ENCODE results near the gene PSG6.
A peak's percentile ranks its signal among the peaks of the same experiment; 100 is the strongest.
"Not testable (repeated sequence)": the region's sequence is repeated elsewhere in the genome, so short reads cannot be mapped to it uniquely, and the experiment has no call there.

PSG6 gene

DNA sequence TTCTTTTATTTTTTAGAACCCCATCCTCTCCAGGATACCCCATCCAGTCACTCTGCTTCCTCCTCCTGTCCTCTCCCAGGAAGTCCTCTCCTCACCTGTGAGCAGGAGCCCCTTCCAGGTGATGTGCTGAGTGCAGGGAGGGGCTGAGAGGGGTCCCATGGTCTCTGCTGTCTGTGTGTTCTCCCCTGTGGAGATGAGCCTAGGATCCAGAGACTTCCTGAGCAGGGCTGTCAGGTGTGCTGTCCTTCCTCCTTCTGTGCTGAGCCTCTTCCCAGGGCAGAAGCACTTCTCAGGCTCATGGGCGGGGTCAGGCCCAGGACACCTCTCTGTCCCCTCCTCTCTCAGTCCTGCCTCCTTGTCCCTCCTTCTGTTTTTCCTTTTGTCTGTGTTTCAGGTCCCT, at the start of gene PSG6:
Gene PSG6 (minus strand): TSS at position 261 of the 400 bp plus-strand sequence. CDS start 102 bp downstream, at position 159.
- not testable (repeated sequence) for DNase-seq (ENCODE audit: low read depth)

DNA sequence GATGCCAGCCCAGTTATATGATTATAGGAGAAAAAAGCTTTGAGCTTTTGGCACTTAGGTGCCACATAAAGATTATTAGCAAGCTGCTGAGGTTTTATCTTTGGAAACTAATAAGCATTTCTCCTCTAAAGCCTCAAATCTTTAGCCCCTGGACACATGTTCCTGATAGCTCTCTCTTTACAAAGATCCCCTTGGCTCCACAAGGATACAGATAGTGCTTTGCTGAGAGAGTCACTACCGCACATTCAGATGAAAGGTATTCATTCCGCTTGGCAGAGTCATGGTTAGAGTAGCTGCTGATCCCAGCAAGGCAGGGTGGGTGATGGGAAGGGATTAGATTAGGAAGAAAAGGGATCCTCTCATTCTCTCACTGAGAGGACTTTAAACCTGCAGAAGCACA, 47.5 kb upstream of the PSG6 start:
- DNase-seq (ENCODE audit: low read depth) = no peak

DNA sequence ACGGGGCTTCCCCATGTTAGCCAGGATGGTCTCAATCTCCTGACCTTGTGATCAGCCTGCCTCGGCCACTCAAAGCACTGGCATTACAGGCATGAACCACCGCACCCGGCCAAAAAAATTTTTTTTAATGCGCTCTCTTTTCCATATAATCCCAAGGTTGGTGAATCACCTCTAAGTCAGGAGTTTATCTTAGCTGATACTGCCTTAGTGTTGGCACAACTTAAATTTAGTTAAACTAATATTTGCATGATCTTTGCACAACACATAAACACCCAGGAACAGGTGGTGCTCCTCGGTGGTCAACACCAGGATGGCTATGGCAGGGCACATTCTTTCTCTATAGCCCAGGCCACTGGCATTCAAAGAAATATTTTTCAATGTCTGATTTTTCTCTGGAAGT, 43.4 kb upstream of the PSG6 start:
- no peak for DNase-seq (ENCODE audit: low read depth)

DNA sequence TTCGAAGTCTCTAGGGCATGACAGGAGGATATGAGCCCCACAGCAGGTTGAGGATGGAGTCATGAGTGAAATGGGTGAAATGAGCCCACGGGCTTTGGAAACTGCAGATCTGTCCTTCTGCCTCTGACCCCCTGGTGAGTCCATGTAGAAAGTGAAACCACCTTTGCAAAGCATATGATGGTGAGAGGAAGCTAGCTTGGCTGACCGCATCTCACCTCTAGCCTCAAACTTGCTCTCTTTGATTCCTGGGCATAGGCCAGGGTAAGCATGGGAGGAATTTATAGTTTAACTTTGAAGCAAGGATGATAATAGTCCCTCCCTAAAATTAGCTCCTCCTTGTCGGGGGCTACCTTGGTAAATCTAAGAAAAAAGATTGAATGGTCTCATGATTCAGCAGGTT, 34.4 kb upstream of the PSG6 start:
- DNase-seq (ENCODE audit: low read depth) = not testable (repeated sequence)

DNA sequence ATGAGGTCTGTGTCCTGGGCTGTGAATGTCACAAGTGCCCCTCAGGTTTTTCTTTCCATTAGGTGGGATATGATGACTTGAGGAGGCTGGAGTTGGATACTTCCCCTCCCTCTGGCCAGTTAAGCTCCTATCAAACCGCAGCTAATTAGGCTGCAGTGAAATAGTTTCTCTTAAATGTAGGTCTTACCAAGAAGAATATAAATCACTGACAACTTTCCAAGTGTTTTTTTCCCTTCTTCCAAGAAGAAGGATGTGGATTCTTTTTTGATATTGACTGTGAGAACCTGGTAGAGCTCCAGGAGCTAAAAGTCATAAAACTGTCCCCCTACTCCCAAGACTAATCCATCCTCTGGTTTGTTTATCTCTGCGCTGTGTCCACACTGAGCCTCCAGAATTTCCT, 33.8 kb upstream of the PSG6 start:
- not testable (repeated sequence) for DNase-seq (ENCODE audit: low read depth)

DNA sequence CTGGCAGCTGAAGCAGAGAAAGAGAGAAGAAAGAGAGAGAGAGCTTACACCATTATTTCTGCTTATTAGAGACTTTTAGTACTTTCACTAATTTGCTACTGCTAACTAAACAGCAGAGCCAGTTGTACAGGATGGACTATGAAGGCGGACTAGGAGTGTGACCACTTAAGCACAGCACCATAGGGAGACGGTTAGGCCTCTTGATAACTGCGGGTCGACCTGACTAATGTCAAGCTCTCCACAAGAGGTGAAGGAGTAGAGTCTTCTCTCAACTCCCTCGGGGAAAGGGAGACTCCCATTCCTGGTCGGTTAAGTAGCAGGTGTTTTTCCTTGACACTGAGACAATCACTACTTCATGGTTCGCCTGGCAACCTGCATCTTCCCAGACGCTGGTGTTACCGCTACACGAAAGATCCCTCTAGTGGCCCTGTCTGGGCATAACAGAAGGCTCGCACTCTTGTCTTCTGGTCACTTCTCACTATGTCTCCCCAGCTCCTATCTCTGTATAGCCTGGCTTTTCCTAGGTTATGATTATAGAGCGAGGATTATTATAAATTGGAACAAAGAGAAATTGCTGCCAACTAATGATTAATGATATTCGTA, 24.6 kb upstream of the PSG6 start:
- DNase-seq (ENCODE audit: low read depth) = no peak

DNA sequence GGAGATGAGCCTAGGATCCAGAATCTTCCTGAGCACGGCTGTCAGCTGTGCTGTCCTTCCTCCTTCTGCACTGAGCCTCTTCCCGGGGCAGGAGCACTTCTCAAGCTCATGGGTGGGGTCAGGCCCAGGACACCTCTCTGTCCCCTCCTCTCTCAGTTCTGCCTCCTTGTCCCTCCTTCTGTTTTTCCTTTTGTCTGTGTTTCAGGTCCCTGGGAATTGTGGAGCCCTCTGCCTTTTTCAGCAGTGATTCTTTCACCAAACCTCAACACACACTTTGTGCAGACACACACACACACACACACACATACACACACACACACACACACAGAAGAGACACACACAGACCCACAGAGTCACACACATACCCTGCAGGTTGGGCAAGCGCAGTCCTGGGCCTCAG, 19.4 kb upstream of the PSG6 start, which contains the start of gene PSG7:
Gene PSG7 (minus strand): TSS at position 101 of the 400 bp plus-strand sequence. CDS start 131 bp downstream, outside the sequence.
- not testable (repeated sequence) for DNase-seq (ENCODE audit: low read depth)

DNA sequence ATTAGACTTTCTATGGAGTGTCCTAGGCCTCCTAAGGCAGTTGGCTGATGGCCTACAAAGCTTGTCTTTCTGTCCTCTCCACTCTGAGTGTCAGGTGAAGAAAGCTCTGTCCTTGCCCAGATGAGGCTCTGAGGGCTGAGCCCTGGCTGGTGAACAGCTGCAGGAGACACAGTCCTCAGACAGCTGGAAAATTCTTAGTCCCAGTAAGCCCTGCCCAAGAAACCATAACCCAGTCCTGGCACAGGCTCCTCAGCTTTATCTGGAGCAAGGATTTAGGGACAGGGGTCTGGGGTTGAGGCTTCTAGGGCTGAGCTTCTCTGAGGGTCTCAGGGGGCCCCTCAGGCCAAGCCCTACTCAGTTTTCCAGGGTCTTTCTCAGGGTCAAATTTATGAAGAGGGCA, 17.0 kb upstream of the PSG6 start:
- not testable (repeated sequence) for DNase-seq (ENCODE audit: low read depth)

DNA sequence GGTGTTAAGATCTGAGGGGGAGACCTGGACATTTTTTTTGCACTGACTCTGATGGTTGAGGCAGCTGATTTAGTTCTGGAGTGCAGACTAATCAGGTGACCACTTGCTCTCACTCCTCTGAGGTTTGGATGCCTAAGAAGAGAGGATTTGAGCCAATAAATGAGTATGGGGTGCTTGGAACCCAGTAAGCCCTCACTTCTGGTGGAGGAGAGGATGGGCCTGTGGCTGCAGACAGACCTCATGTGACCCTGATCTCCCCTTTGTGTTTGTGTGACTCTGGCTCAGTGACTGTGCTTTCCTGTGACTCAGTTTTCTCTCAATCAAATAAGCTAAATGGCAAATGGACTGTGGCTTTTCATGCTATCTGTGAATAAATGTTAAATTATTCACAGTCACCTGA, 16.5 kb upstream of the PSG6 start:
- not testable (repeated sequence) for DNase-seq (ENCODE audit: low read depth)

DNA sequence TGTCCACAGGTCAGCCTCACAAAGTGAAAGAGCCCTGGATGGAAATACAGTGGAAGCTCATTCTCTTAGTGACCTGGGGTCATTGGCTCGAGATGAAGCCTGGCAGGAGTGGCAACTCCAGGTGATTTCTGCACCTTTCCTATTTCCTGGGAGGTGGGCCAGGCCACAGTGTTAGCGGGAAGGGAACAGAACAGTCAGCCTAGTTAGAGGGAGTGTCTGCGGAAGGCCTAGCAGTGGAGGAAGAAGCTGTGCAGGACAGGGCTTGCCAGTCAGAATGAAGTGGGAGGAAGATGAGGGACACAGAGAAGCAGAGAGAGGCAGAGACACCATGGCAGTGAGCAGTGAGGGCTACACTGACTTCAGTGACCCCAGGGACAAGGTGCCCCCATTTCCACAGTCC, 15.7 kb upstream of the PSG6 start:
- DNase-seq (ENCODE audit: low read depth) = not testable (repeated sequence)

DNA sequence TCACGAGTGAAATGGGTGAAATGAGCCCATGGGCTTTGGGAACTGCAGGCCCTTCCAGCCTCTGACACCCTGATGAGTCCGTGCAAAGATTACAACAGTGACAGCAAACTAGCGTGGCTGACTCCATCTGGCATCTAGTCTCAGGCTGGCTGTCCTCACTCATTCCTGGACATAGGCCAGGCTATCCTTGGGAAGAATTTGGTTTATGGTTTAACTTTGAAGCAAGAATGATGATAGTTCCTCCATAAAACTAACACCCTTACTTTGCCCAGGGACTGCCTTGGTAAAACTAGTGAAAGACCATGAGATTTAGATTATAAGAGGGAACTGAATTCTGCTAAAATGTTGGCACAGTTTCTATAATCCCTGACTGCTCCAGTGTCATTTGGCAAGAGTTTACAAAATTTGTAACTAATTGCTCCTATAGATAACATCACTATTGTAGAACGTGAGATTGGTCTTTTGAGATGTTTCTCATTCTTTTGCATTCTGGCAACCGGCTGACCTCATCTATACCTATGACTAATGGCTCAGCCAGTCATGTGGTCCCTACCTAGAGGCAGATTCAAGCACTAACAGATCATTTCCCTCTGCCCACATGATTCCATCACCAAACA, 14.9 kb upstream of the PSG6 start:
- not testable (repeated sequence) for DNase-seq (ENCODE audit: low read depth)

DNA sequence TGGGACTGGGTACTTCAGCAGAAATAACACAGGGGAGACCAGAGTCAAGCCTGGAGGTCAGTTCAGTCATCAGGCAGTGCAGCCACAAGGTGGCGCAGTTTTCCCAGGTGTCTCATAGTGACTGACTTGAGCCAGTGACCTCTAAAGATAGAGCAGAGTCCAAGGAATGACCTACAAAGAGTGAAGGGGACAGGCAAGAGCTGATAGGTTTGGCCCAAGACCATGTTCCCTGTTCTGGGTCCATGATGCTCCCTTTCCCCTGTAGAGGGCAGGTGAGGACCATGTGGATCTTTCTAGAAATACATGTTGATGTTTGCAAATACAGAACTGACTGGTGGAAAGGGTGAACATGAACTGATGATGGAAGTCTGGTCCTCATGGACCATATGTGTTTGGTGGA, 12.5 kb upstream of the PSG6 start:
- DNase-seq (ENCODE audit: low read depth) = peak; percentile 27

DNA sequence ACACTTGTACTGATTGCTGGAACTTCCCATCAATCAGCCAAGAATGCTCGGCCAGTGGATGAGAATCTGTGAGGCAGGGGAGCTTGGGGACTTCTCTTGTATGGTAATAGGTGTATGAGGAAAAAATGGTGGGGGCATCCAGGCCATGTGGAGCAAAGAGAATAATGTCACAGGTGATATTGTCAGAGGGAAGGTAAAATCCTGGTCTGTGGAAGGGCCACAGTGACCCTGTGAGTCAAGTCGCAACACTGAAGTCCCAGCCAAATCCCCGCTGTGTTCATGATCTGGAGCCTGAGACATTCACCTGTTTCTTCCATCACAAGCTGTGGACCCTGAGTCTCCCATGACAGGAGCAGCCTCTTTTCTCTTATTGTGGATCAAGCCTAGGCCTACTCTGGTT, 11.2 kb upstream of the PSG6 start:
- DNase-seq (ENCODE audit: low read depth) = no peak

DNA sequence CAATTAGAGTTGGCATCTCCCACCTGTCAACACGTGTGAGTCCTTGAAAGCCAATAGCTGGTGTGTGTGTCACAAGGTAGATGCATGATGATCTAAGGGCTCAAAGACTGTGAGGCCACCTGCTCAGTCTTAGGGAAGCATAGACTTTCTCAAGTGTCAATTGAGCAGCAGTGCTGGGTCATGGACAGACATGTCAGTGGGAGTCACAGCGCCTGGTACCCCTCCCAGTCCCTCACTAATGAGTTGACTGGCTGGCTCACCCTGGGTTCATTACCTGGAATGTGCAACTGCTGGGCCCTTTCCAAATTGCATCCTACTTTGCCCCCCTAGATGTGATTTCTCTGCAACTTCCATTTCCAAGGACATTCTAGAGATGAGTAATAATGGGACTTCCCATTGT, 9.1 kb upstream of the PSG6 start:
- DNase-seq (ENCODE audit: low read depth) = no peak

DNA sequence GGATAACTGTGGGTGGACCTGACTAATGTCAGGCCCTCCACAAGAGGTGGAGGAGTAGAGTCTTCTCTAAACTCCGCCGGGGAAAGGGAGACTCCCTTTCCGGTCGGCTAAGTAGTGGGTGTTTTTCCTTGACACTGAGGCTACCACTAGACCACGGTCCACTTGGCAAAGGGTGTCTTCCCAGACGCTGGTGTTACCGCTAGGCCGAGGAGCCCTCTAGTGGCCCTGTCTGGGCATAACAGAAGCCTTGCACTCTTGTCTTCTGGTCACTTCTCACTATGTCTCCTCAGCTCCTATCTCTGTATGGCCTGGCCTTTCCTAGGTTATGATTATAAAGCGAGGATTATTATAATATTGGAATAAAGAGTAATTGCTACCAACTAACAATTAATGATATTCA, 5.4 kb upstream of the PSG6 start:
- DNase-seq (ENCODE audit: low read depth) = peak; percentile 10

DNA sequence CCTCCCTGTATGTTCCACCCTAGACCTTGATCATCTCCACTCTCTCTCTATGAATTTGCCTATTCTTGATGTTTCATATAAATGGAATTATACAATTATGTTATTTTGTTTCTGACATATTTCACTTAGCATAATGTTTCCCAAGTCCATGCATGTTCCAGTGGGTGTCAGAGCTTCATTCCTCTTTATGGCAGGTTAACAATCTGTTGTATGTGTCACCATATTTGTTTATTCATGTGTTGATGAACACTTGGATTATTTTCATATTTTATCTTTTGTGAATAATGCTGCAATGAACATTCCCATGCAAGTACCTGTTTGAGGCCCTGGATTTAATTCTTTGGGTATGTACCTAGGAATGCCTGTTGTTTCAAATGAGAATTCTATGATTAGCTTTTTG, 3.3 kb upstream of the PSG6 start:
- not testable (repeated sequence) for DNase-seq (ENCODE audit: low read depth)

DNA sequence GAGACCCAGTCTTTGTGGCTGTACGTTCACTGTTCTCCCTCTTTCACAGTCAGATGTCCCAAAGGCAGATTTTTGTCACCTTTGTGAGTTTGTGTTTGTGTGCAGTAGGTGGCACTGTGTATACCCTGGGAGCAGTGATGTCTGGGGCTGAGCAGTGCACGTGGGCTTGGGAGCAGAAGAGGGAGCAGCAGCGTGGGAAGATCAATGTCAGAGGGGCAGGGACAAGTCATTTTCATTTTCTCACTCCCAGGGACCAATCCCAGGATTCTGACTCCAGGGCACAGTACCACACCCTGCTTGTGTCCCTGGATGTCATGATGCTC, 2.0 kb upstream of the PSG6 start:
- DNase-seq (ENCODE audit: low read depth) = no peak

DNA sequence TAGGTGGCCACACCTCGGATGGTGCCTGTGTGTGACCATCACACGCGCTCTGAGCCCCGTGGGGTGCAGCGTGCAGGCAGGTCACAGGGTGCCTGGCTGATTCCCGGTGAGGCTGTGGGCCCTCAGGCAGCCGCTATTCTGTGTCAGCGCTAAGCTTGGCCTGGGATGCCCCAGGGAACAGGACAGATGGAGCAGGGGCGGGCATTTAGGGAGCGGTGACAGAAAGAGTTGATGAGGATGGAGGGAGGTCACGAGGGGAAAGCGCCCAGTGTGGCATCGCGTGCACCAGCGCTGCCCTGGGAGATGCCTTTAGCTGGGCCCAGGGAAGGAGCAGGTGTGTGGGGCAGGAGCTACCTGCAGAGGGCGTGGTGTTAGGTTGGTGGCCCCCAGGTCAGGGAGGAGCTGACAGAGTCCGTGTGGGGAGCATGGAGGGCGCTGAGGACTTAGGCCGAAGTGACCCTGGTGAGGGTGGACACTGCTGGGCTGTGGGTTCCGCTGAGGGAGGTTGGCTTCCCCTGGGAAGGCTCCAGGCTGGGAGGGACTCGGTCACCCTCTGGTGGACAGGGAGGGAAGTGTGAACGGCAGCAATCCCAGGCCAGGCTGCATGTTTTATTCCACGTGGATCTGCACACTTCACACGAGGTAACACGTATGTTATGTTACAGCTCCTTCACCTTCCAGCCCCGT, 1.5 kb upstream of the PSG6 start:
- DNase-seq (ENCODE audit: low read depth) = not testable (repeated sequence)

DNA sequence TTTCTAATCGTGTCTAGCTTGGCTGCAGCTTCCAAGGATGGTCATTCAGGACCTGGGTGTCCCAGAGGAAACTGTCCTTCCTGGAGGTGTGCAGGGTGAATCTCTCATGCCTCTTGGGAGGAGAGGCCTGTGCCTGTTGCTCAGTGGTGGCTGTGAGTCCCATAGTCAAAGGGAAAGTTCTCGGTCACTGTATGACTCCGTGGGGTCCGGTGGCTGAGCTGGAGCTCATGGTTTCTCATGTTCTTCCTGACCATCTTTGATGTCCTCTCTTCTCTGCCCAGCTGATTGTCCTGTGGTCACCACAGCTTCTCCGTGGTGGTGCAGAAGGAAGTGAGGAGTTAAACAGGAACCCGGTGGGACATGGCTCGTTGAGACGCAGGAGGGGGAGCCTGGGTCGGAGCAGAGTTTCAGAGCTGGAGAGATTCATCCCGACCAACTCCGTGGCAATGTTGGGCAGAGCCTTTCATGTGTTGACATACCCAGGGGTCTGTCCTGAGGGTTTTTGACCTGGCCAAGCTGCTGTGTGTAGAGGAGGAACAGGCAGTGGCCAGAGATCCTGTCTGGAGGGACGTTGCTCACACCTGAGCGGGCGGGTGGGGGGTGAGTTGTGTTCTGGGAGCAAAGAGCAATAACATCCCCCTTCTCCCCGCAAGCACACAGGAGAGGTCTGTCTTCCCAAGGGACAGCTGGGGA, 829 bp upstream of the PSG6 start:
- DNase-seq (ENCODE audit: low read depth) = not testable (repeated sequence)

DNA sequence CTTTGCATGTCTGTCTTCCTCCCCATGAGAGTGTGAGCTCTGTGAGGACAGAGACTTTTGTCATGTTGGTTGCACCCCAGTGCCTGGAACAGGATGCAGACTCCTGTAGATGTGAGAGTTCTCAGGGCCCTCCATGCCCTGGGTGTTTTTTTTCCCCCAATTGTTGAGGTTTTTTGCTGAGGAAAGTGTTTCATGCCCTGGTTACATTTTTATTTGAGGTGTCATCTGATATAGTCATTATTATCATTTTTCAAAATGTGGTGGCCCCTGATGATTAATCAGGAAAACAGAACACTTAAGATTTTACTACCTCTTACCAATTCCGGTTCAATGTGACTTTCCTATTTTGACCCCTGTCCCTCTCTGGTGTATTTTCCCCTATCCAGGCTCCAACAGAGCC, 763 bp downstream of the PSG6 start:
- not testable (repeated sequence) for DNase-seq (ENCODE audit: low read depth)

DNA sequence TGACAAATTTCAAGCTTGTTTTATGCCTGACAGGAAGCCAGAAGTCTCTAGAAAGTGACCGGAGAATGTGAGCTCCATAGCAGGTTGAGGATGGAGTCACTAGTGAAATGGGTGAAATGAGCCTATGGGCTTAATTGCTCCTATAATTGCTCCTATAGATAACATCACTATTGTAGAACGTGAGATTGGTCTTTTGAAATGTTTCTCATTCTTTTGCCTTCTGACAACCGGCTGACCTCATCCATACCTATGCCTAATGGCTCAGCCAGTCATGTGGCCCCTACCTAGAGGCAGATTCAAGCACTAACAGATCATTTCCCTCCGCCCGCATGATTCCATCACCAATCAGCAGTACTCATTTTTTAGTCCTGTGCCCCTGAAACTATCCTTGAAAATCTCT, 4.2 kb downstream of the PSG6 start:
- DNase-seq (ENCODE audit: low read depth) = not testable (repeated sequence)

DNA sequence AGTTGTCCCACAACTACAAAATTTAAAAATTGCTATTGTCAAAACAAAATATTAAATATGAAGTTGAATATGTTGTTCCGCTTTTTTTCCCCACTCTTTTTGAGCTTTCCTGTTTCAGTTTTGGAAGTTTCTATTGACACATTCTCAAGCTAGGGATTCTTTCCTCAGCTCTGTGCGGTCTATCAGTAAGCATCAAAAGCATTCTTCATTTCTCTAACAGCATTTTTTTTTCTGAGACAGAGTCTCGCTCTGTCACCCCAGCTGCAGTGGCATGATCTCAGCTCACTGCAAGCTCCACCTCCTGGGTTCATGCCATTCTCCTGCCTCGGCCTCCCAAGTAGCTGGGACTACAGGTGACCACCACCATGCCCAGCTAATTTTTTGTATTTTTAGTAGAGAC, 4.8 kb downstream of the PSG6 start:
- not testable (repeated sequence) for DNase-seq (ENCODE audit: low read depth)

DNA sequence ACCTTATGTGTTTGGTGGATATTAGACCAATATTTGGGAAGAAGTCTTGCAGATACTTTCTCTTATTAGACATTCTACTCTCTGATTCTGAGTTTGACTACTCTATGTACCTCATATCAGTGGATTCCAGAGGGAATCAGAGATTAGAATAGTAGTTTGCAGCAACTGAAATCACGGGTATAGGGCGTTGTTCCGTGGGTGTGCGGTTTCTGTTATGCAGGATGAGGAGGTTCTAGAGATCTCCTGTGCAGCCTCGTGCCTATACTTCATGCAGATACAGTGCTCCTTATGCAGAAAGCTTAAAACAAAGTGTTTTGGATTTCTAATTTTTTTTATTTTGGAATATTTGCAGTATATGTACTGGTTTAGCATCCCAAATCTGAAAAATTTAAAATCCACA, 6.0 kb downstream of the PSG6 start:
- DNase-seq (ENCODE audit: low read depth) = not testable (repeated sequence)

Measured in activated T-cell treated with anti-CD3 and anti-CD28 coated beads for 48 hours (primary cell).